Keratinocyte (primary cell): ENCODE data around the gene SH2B3. TPM values are rescaled to one million over a fixed set of nuclear protein-coding genes. Genes with fewer than 3 reads are reported as not detected.

Source experiments
- DNase-seq: peaks from one replicate; pipeline ENCODE4 v3.0.0-alpha.2; 2011; ENCODE audit warnings: low read depth, missing footprints, low spot score
- FAIRE-seq: peaks from 2 replicates; lab custom pipeline; 2011; peaks lifted over from hg19 to GRCh38; lab: Jason Lieb, UNC
- H2AFZ ChIP-seq: 2 replicates; pipeline ENCODE4 v1.6.0; 2012; ENCODE audit warnings: low read length, control low read depth, inconsistent platforms; ENCODE audit not compliant: control insufficient read depth
- H3K27ac ChIP-seq: 2 replicates; pipeline ENCODE4 v1.5.1; 2011; ENCODE audit warnings: low read length; ENCODE audit not compliant: control insufficient read depth, insufficient read depth
- H3K27me3 ChIP-seq: 3 replicates; pipeline ENCODE4 v1.6.0; 2011; ENCODE audit warnings: low read length; ENCODE audit not compliant: control insufficient read depth, insufficient read depth; ENCODE audit errors: extremely low read depth
- H3K36me3 ChIP-seq, 2 experiments: 2 replicates in 1 of 2; 3 replicates in 1 of 2; pipeline ENCODE4 v1.5.1; 2011; ENCODE audit warnings: low read length in 2 of 2, mild to moderate bottlenecking in 1 of 2; ENCODE audit not compliant: control insufficient read depth in 2 of 2, insufficient read depth in 2 of 2; ENCODE audit errors: extremely low read depth in 1 of 2
- H3K4me1 ChIP-seq: 3 replicates; pipeline ENCODE4 v1.5.1; 2011; ENCODE audit warnings: low read length; ENCODE audit not compliant: control insufficient read depth, insufficient read depth; ENCODE audit errors: extremely low read depth
- H3K4me2 ChIP-seq: 3 replicates; pipeline ENCODE4 v1.6.0; 2011; ENCODE audit warnings: low read depth, low read length; ENCODE audit not compliant: control insufficient read depth, insufficient read depth; ENCODE audit errors: extremely low read depth
- H3K4me3 ChIP-seq, 3 experiments: fragments of 200-600 bp in 1 of 3; sonication (generic) in 1 of 3; 2 replicates in 2 of 3; 3 replicates in 1 of 3; pipeline ENCODE4 v1.5.1; 2011 to 2016; ENCODE audit warnings: low read length in 3 of 3, mild to moderate bottlenecking in 3 of 3, control low read depth in 2 of 3, inconsistent platforms in 1 of 3, low read depth in 1 of 3, mixed read lengths in 1 of 3, mixed run types in 1 of 3, moderate library complexity in 1 of 3; ENCODE audit not compliant: control insufficient read depth in 2 of 3, insufficient read depth in 2 of 3; ENCODE audit errors: extremely low read depth in 1 of 3
- H3K79me2 ChIP-seq: 2 replicates; pipeline ENCODE4 v1.6.0; 2012; ENCODE audit warnings: low read length; ENCODE audit not compliant: control insufficient read depth, insufficient read depth
- H3K9ac ChIP-seq: 3 replicates; pipeline ENCODE4 v1.6.0; 2011; ENCODE audit warnings: low read length; ENCODE audit not compliant: control insufficient read depth, insufficient read depth; ENCODE audit errors: extremely low read depth
- H3K9me1 ChIP-seq: 3 replicates; pipeline ENCODE4 v1.6.0; 2011; ENCODE audit warnings: low read length; ENCODE audit not compliant: control insufficient read depth, insufficient read depth; ENCODE audit errors: extremely low read depth
- H3K9me3 ChIP-seq: 2 replicates; pipeline ENCODE4 v1.5.1; 2012; ENCODE audit warnings: low read depth, low read length; ENCODE audit not compliant: control insufficient read depth
- H4K20me1 ChIP-seq: 3 replicates; pipeline ENCODE4 v1.6.0; 2011; ENCODE audit warnings: low read length; ENCODE audit not compliant: control insufficient read depth, insufficient read depth; ENCODE audit errors: extremely low read depth
- CTCF ChIP-seq, 3 experiments: IDR thresholded peaks in 1 of 3; conservative IDR thresholded peaks in 1 of 3; optimal IDR thresholded peaks in 1 of 3; 2 replicates in 2 of 3; 3 replicates in 1 of 3; pipeline versions ENCODE3 to v1.5.1; 2011; ENCODE audit warnings: low read length in 3 of 3, mild to moderate bottlenecking in 3 of 3, moderate library complexity in 2 of 3, control low read depth in 1 of 3, inconsistent platforms in 1 of 3; ENCODE audit not compliant: insufficient read depth in 2 of 3; ENCODE audit errors: extremely low read depth in 1 of 3
- EZH2 ChIP-seq: IDR thresholded peaks from one replicate; pipeline ENCODE4 v1.6.1; 2012; ENCODE audit warnings: inconsistent platforms, mild to moderate bottlenecking, low read length, moderate library complexity
- dilution Hi-C: fragments of 300-500 bp; cut with MboI; formaldehyde crosslinking; loops from one replicate; pipeline ENCODE4 v1.7.0; 2020; ENCODE audit warnings: low sequenced_read_pairs; ENCODE audit not compliant: extremely low pct_ligation_motif_present
- polyA plus RNA-seq, 5 experiments: library from polyadenylated mRNA; depleted of rRNA in 3 of 5; stranded (reverse) in 3 of 5; stranded (forward) in 1 of 5; unstranded in 1 of 5; fragments of >200 nt; gene quantifications; 1 replicate in 1 of 5; 2 replicates in 3 of 5; 3 replicates in 1 of 5; pipeline versions ENCODE4 v1.2.1 to v1.2.3, GENCODE V29; 2011 to 2012; ENCODE audit warnings: missing spikeins in 2 of 5, low read depth in 1 of 5, low replicate concordance in 1 of 5

SH2B3 gene
- polyA plus RNA-seq, 1 donor (not counting 4 experiments of a cell fraction or from before 2014, with no cell fraction given), result 7.7 TPM

GRCh38 chr12:111441107-111441928 lies 35.6 kb downstream of the SH2B3 start:
- Histone ChIP-seq H3K9ac (no peak overlapping the region), H3K9me1 (peaks cover 6% of the 10 kb centered on the region), H3K4me1 (peaks cover 34% of the 10 kb centered on the region), H3K27me3 (no peaks in the 10 kb centered on the region), H3K27ac (no peak overlapping the region), H2AFZ (no peak overlapping the region), H3K9me3 (no peaks in the 10 kb centered on the region), H3K79me2 (peaks cover 51% of the 10 kb centered on the region), H3K4me2 (no peak overlapping the region), H4K20me1 (peaks cover 9% of the 10 kb centered on the region), H3K36me3 (peaks cover 1 to 27% of the 10 kb centered on the region in 2 experiments), H3K4me3 (no peak overlapping the region)
- no peak for DNase-seq
- FAIRE-seq, result no peak
- TF ChIP-seq CTCF (optimal IDR thresholded peaks at IDR 0.05 in 1 of 3, IDR thresholded peaks at IDR 0.05 in 1 of 3, conservative IDR thresholded peaks at IDR 0.05 in 1 of 3; ENCODE audit: extremely low read depth in 1 of 3, insufficient read depth in 2 of 3, low read length in 3 of 3), result no peak
- no peak for TF ChIP-seq EZH2
- dilution Hi-C loops, result no loop called here

DNA sequence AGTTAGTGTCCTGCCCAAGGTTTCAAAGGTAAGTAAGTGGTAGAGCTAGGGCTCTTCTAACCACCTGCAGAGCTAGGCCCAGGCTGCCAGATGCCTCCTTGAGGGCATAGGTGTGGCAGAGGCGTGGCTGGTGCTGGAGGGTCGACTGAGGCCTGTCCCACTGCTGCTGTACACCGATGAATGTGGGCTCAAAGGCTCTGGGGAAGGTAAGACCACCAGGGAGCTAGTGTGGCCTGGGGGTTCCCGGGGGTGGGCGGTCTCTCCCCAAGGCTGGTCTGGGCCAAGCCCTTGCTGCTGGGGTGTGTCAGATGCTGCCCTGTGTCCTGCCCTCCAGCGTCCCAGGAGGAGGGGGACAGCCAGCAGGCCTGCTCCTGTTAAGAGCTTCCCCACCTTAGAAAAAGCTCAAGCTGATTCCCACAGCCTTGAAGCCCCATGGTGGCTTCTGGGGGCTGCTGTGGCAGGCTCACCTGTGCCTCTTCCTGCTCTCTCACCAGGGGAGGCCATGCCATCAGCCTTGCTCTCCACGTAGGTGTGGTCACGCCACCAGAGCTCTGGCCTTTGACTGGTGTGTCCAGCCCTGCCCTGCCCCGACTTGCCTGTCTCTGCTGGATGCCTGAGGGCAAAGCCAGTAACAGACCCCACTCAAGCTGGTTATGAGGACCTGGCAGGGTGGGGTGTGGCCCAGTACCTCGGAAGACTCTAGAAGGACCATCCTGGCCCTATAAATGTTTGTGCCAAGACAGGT lies 36.8 kb downstream of the SH2B3 start:
- FAIRE-seq, result no peak
- H3K27ac ChIP-seq, result no peak overlapping the region
- peaks cover 42% of the 10 kb centered on the region for H3K79me2 ChIP-seq
- H2AFZ ChIP-seq, result no peak overlapping the region
- dilution Hi-C loops, result no loop called here
- H3K9me1 ChIP-seq, result peaks cover 6% of the 10 kb centered on the region
- no peak for DNase-seq
- peaks cover 9% of the 10 kb centered on the region for H4K20me1 ChIP-seq
- H3K27me3 ChIP-seq, result no peaks in the 10 kb centered on the region
- TF ChIP-seq CTCF (optimal IDR thresholded peaks at IDR 0.05 in 1 of 3, IDR thresholded peaks at IDR 0.05 in 1 of 3, conservative IDR thresholded peaks at IDR 0.05 in 1 of 3; ENCODE audit: extremely low read depth in 1 of 3, insufficient read depth in 2 of 3, low read length in 3 of 3), result no peak
- TF ChIP-seq EZH2, result no peak
- no peak overlapping the region for H3K4me2 ChIP-seq
- H3K9ac ChIP-seq, result no peak overlapping the region
- no peak overlapping the region for H3K4me3 ChIP-seq
- peaks cover 5 to 33% of the 10 kb centered on the region in 2 experiments for H3K36me3 ChIP-seq
- no peaks in the 10 kb centered on the region for H3K9me3 ChIP-seq
- peaks cover 31% of the 10 kb centered on the region for H3K4me1 ChIP-seq
